Measurements from ENCODE around the gene DLGAP1.

The DLGAP1 gene

GRCh38 chr18:3900327-3900726 lies 554.8 kb downstream of the DLGAP1 start:
- no peak for DNase-seq (ENCODE audit: low spot score)

- DNase-seq (ENCODE audit: low spot score), result no peak
Measured at GRCh38 chr18:3898861-3899613, 556.1 kb downstream of the DLGAP1 start.

- no peak for DNase-seq (ENCODE audit: low spot score)
Measured at GRCh38 chr18:3892152-3892551, 563.0 kb downstream of the DLGAP1 start.

- DNase-seq (ENCODE audit: low spot score), result no peak
Measured at GRCh38 chr18:3891245-3891644, 563.9 kb downstream of the DLGAP1 start.

- DNase-seq (ENCODE audit: low spot score), result peak; percentile 27
Measured at GRCh38 chr18:3889803-3890202, 565.3 kb downstream of the DLGAP1 start.

GRCh38 chr18:3889121-3889520 lies 566.0 kb downstream of the DLGAP1 start:
- DNase-seq (ENCODE audit: low spot score), result no peak

GRCh38 chr18:3886575-3887322 lies 568.4 kb downstream of the DLGAP1 start:
- no peak for DNase-seq (ENCODE audit: low spot score)

- no peak for DNase-seq (ENCODE audit: low spot score)
Measured at GRCh38 chr18:3885209-3885792, 569.8 kb downstream of the DLGAP1 start.

- DNase-seq (ENCODE audit: low spot score), result no peak
Measured at GRCh38 chr18:3879836-3880120, 575.3 kb downstream of the DLGAP1 start.

GRCh38 chr18:3879114-3879835 lies 575.8 kb downstream of the DLGAP1 start:
- DNase-seq (ENCODE audit: low spot score), result no peak

GRCh38 chr18:3878401-3878800 lies 576.7 kb downstream of the DLGAP1 start:
- no peak for DNase-seq (ENCODE audit: low spot score)

- DNase-seq (ENCODE audit: low spot score), result no peak
Measured at GRCh38 chr18:3877678-3878077, 577.4 kb downstream of the DLGAP1 start.

GRCh38 chr18:3875961-3876360 lies 579.1 kb downstream of the DLGAP1 start:
- no peak for DNase-seq (ENCODE audit: low spot score)

GRCh38 chr18:3875376-3875775 lies 579.7 kb downstream of the DLGAP1 start:
- DNase-seq (ENCODE audit: low spot score), result no peak

GRCh38 chr18:3874581-3874980 lies 580.5 kb downstream of the DLGAP1 start:
- no peak for DNase-seq (ENCODE audit: low spot score)

- no peak for DNase-seq (ENCODE audit: low spot score)
Measured at GRCh38 chr18:3874125-3874524, 581.0 kb downstream of the DLGAP1 start.

GRCh38 chr18:3873698-3874097 lies 581.4 kb downstream of the DLGAP1 start:
- no peak for DNase-seq (ENCODE audit: low spot score)

GRCh38 chr18:3873211-3873610 lies 581.9 kb downstream of the DLGAP1 start:
- DNase-seq (ENCODE audit: low spot score), result no peak

- no peak for DNase-seq (ENCODE audit: low spot score)
Measured at GRCh38 chr18:3872641-3873040, 582.5 kb downstream of the DLGAP1 start.

- no peak for DNase-seq (ENCODE audit: low spot score)
Measured at GRCh38 chr18:3871687-3872086, 583.4 kb downstream of the DLGAP1 start.

- DNase-seq (ENCODE audit: low spot score), result no peak
Measured at GRCh38 chr18:3870914-3871313, 584.2 kb downstream of the DLGAP1 start.

GRCh38 chr18:3869848-3870247 lies 585.3 kb downstream of the DLGAP1 start:
- peak; percentile 50 for DNase-seq (ENCODE audit: low spot score)

GRCh38 chr18:3867864-3868311 lies 587.2 kb downstream of the DLGAP1 start:
- DNase-seq (ENCODE audit: low spot score), result no peak
